Neural cell (in vitro differentiated cells): Measurements from ENCODE around the gene HS3ST5.

Experiments
- POLR2AphosphoS5 ChIP-seq: IDR thresholded peaks from 2 replicates; pipeline ENCODE4 v1.6.1; 2012
- RAD21 ChIP-seq: fragments of 450-650 bp; conservative IDR thresholded peaks from 2 replicates; pipeline ENCODE4 v1.6.1; 2014; ENCODE audit warnings: antibody characterized with exemption, mild to moderate bottlenecking, moderate library complexity
- TAF1 ChIP-seq: IDR thresholded peaks from 2 replicates; pipeline ENCODE4 v1.6.1; 2012; ENCODE audit warnings: low read depth
- TF ChIP-seq, protein P1 (sequence below): fragments of 450-650 bp; IDR thresholded peaks from 2 replicates; pipeline ENCODE4 v1.5.1; 2014; ENCODE audit warnings: antibody characterized with exemption, mild to moderate bottlenecking, moderate library complexity; ENCODE audit not compliant: poor library complexity, severe bottlenecking

GRCh38 chr6:114075300-114075699 is 267.5 kb downstream of the HS3ST5 start:
- TF ChIP-seq RAD21 = no peak
- TF ChIP-seq, protein P1, sequence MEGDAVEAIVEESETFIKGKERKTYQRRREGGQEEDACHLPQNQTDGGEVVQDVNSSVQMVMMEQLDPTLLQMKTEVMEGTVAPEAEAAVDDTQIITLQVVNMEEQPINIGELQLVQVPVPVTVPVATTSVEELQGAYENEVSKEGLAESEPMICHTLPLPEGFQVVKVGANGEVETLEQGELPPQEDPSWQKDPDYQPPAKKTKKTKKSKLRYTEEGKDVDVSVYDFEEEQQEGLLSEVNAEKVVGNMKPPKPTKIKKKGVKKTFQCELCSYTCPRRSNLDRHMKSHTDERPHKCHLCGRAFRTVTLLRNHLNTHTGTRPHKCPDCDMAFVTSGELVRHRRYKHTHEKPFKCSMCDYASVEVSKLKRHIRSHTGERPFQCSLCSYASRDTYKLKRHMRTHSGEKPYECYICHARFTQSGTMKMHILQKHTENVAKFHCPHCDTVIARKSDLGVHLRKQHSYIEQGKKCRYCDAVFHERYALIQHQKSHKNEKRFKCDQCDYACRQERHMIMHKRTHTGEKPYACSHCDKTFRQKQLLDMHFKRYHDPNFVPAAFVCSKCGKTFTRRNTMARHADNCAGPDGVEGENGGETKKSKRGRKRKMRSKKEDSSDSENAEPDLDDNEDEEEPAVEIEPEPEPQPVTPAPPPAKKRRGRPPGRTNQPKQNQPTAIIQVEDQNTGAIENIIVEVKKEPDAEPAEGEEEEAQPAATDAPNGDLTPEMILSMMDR = no peak
- no peak for TF ChIP-seq TAF1
- no peak for TF ChIP-seq POLR2AphosphoS5
